HG02678 (cell line): ENCODE measurements around the gene AIF1L.

Experiments used
- ATAC-seq: cut with Tn5 transposase; IDR thresholded peaks from one replicate; pipeline ENCODE4 v1.9.1; 2021; ENCODE audit warnings: mild to moderate bottlenecking, moderate library complexity; ENCODE audit not compliant: unreplicated experiment

AIF1L gene

GRCh38 chr9:131096269-131097125 is at the start of gene AIF1L:
Gene AIF1L (plus strand): TSS chr9:131096531. CDS start chr9:131096630, 99 bp downstream.
- no peak for ATAC-seq

- no peak for ATAC-seq
Observed at GRCh38 chr9:131046581-131047202, 49.6 kb upstream of the AIF1L start.

- ATAC-seq = no peak
Observed at GRCh38 chr9:131048332-131048731, 48.0 kb upstream of the AIF1L start.

- ATAC-seq = no peak
Observed at GRCh38 chr9:131048820-131049219, 47.5 kb upstream of the AIF1L start.

- no peak for ATAC-seq
Observed at GRCh38 chr9:131049829-131050715, 46.3 kb upstream of the AIF1L start.

- ATAC-seq = no peak
Observed at GRCh38 chr9:131050831-131051230, 45.5 kb upstream of the AIF1L start.

GRCh38 chr9:131051592-131052517 is 44.5 kb upstream of the AIF1L start:
- no peak for ATAC-seq

GRCh38 chr9:131053896-131054295 is 42.4 kb upstream of the AIF1L start:
- ATAC-seq = no peak

- no peak for ATAC-seq
Observed at GRCh38 chr9:131056781-131057506, 39.4 kb upstream of the AIF1L start.

GRCh38 chr9:131060900-131061630 is 35.3 kb upstream of the AIF1L start:
- ATAC-seq = no peak

- ATAC-seq = no peak
Observed at GRCh38 chr9:131062969-131063368, 33.4 kb upstream of the AIF1L start.

GRCh38 chr9:131065599-131065998 is 30.7 kb upstream of the AIF1L start:
- no peak for ATAC-seq

GRCh38 chr9:131067625-131068024 is 28.7 kb upstream of the AIF1L start:
- no peak for ATAC-seq

- no peak for ATAC-seq
Observed at GRCh38 chr9:131068076-131068816, 28.1 kb upstream of the AIF1L start.

- ATAC-seq = no peak
Observed at GRCh38 chr9:131069699-131070098, 26.6 kb upstream of the AIF1L start.

- no peak for ATAC-seq
Observed at GRCh38 chr9:131072107-131072870, 24.0 kb upstream of the AIF1L start.

- ATAC-seq = no peak
Observed at GRCh38 chr9:131072871-131073237, 23.5 kb upstream of the AIF1L start.
